ENCODE data around the gene ZNF416.
A peak's percentile ranks its signal among the peaks of the same experiment; 100 is the strongest.

Gene ZNF416

DNA sequence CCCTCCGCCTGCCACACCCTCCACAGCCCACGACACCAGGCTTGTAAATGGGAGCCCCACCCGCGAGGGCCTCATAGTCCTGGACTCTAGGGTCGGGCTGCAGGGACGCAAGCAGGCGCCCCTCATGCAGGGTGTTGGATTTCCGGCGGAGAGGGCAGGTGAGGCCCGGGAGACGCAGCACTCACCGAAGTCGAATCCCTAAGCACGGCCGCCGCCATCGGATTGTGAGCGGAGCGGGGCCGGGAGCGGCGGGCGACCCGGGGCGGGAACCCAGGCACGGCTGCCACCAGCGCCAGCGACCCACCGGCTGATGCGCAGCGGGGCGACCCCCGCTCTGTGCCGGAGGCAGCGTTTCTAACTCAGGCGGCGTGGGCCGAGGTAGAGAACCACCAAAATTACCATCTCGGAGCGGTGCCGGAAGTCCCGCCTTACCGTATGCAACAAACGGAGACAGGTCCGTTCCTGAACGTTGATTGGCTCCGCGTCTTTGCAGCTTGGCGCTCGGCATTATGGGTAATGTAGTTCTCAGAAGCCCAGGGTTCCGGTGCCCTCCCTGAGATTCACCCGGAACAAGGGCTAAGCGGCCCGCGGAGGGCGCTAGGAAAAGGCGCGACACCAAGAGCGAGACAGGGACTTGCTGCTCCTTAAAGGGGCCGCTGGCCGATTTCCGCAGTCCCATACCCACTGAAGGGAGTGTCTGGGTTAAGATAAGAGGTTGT is at the start of gene ZNF416:
TSS of gene ZNF416 (minus strand) at position 425 of the 719 bp plus-strand sequence. CDS start at position 218, 207 bp downstream.
- peak; percentile 99 for DNase-seq

DNA sequence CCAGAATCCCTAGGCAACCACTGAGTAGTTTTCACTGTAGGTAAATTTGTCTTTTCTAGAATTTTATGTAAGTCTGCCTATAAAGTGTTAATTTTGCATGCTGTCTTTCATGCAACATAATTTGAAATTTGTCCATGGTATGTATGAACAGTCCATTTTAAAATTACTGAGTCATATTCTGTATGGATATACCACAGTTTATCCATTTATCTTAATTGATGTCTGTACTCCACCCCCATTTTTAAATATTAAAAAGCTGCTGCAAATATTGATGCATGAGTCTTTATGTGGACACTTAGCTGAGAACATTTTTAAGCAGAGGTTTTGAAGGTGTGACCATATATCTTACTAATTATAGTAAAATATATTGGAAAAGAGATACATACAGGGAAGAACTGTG is 44.4 kb upstream of the ZNF416 start:
- DNase-seq, result no peak

DNA sequence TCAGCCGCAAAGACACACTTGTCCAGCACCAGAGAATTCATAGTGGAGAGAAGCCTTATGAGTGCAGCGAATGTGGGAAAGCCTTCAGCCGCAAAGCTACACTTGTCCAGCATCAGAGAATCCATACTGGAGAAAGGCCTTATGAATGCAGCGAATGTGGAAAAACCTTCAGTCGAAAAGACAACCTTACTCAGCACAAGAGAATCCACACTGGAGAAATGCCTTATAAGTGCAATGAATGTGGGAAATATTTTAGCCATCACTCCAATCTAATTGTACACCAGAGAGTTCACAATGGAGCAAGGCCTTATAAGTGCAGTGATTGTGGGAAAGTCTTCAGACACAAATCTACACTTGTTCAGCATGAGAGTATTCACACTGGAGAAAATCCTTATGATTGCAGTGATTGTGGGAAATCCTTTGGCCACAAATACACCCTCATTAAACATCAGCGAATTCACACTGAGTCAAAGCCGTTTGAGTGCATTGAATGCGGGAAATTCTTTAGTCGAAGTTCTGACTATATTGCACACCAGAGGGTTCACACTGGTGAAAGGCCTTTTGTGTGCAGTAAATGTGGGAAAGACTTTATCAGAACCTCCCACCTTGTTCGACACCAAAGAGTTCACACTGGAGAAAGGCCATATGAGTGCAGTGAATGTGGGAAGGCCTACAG is 42.1 kb upstream of the ZNF416 start:
- DNase-seq, result peak in 1 of 2 experiments; percentile 10

DNA sequence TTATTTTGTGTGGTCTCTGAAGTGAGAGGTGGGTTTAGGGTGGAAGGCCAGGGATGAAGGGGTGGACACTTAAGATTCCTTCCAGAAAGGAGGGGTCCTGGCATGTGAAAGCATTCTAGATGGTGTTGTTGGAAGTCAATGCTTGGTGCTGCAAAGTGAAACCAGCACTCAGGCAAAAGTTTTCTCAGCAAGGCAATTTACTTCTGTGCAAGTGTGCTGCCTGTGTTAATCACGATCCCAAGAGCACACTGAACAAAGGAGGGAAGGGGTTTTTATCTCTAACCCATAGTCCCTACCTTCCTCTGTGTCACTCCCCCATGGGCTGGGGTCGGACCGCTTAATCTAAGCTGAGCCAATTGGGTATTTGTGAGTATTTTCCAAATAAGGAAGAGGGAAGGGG is 36.6 kb upstream of the ZNF416 start:
- DNase-seq, result no peak

DNA sequence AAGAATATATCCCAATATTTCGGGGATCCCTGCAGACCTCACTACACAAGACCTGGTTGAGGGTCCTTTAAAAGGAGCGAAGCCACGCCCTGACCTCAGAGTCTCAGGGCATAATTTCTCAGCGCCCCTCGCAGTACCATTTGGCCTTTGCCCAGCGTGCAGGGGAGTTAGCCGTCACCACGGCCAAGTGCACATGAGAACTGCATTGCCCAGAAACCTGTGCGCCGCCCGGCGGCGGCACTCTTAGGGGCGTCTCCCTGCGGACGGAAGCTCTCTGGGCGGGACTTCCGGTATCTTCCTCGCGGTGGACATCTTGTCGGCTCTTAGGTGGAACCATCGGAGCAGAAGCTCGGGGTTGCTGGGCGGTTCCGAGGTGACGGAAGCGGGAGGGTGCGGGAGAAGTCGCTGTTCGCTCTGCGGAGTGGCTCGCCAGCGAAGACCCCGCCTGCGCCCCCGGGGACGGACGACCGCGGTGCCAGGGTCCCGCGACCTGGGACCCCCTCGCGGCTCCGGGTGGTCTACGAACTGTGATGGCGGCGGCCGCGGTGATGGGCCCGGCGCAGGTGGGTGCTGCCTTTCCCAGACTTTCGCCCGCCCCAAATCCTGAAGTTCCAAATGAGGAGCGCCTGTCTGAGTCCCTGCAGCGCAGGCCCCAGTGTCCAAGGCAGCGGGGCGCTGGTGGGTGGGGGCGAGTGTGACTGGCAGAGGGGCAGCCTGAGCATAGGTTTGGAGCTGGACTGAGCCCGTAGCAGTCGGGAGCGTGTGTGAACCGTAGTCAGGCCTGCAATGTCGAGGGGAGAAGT is 35.4 kb upstream of the ZNF416 start, which contains the start of gene ZNF134:
TSS of gene ZNF134 (plus strand) at position 302 of the 803 bp plus-strand sequence. CDS start 5,227 bp downstream, outside the sequence.
- DNase-seq, result peak; percentile 91

DNA sequence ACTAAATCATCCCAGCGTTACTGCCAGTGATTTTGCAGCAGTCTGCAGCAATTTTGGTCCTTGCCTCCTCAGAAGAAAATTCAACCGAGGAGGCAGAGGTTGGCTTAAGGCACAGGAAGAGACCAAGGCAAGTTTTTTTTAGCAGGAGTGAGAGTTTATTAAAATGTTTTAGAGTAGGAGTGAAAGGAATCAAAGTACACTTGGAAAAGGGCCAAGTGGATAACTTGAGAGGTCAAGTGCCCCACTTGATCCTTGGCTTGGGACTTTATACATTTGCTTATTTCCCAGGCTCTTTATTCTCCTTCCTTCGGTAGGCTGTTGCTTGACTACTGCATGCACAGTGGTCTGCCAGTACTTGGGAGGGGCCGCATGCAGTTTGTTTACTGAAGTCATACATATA is 32.4 kb upstream of the ZNF416 start:
- DNase-seq, result no peak

DNA sequence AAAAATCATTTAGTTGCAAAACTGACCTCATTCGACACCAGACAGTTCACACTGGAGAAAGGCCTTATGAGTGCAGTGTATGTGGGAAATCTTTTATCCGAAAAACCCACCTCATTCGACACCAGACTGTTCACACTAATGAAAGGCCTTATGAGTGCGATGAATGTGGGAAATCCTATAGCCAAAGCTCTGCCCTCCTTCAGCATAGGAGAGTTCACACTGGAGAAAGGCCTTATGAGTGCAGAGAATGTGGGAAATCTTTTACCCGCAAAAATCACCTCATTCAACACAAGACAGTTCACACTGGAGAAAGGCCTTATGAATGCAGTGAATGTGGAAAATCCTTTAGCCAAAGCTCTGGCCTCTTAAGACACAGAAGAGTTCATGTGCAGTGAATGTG is 28.2 kb upstream of the ZNF416 start:
- DNase-seq, result no peak

DNA sequence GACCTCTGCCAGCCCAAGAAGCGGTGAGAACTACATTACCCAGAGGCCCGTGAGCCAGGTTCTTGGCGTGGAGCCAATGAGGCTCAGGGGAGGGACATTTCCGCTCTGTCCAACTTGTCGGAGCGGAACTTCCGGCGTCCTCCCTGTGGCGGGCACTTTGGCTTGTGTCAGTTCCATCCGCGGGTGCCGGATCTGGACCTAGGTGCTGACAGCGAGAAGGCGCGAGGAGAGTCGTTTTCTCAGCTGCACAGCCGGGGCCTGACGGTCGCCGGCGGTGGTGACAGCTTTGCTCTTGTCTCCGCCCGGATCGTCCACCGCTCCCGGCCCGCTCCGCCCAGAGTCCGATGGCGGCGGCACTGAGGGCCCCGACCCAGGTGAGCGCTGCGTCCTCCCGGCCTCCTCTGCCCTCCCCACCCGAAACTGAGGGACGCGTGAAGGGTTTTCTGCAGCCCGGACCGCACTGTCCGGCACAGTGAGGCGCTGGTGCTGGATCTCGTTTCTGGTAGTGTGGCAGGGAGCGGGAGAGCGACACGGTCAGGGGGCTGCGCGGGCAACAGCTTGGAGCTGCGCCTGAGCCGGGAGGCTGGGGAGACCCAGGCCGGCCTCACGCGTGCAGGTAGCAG is 21.2 kb upstream of the ZNF416 start, which contains the start of gene ZNF530:
TSS of gene ZNF530 (plus strand) at position 125 of the 623 bp plus-strand sequence. CDS start 4,461 bp downstream, outside the sequence.
- peak; percentile 91 to 98 for DNase-seq

DNA sequence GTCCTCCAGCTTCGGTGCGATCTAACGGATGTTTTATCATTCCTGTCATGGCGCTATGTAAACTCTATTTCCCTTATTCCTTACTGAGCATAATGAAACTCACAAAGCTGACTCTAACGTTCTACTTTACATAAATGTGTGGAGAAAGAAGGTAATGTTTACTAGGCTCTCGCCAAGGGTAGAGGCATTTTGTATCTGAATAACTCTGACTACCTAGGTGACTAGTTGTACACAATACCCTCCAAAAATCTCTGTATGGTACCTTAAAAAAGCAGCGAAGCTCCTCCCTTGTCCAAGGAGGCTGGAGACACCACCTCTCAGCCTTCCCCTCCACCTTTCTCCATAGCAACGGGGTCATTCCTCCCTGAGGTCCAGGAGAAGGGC is 20.7 kb upstream of the ZNF416 start:
- no peak for DNase-seq

DNA sequence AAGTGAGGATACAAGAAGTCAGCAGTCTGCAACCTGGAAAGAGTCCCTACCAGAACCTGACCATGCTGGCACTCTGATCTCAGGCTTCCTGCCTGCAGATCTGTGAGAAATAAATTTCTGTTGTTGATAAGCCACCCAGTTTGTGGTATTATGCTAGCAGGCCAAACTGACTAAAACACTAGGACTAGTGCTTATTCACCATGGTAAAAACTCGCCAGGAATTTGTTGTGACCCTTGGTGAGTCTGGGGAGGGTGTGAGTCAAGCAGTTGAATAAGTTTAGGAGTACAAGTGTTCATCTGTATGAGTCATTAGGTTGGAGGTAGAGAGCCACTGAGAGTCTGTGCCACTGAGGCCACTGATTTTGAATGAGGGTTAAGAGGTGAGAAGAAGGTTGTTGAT is 8.8 kb upstream of the ZNF416 start:
- DNase-seq, result no peak

DNA sequence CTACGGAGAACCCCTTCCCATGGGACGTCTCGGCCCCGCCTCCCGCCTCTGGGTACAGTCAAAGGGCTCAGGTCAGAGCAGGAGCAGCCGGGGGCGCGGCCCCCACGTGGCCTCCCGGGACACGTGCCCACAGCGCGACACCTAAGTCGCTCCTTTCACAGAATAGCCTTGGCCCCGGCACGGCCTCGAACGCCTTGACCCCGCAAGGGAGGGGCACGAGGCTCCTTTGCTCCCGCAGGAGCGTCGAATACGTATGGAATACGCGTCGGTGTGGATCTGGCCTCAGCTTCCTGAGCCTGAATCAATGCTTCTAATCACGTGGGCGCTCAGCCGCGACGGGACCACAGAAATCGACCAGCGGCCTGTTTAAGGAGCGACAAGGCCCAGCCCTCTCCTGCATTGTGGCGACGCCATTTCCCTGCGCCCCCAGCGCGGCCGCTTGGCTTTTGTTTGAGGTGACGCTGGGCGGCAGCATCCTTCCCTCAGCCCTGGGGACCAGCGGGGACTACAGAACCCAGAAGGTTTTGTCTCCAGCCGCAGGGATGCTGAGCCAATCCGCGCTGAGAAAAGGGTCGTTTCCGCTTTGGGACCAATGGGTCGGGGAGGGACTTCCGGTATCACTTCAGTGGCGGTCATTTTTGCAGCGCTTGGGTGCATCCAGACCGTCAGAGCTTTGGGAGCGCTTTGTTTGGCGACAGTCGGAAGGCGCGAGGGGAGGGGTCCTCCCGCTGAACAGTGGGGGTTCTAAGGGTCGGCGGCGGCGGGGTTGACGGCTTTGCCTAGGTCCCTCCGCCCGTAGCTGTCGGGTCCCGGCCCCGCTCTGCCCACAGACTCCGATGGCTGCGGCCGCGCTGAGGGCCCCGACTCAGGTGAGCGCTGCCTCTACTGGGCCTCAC is 5.1 kb upstream of the ZNF416 start, which contains the start of gene ZIK1:
TSS of gene ZIK1 (plus strand) at position 625 of the 896 bp plus-strand sequence. CDS start at position 837, 212 bp downstream.
- peak; percentile 99 for DNase-seq

DNA sequence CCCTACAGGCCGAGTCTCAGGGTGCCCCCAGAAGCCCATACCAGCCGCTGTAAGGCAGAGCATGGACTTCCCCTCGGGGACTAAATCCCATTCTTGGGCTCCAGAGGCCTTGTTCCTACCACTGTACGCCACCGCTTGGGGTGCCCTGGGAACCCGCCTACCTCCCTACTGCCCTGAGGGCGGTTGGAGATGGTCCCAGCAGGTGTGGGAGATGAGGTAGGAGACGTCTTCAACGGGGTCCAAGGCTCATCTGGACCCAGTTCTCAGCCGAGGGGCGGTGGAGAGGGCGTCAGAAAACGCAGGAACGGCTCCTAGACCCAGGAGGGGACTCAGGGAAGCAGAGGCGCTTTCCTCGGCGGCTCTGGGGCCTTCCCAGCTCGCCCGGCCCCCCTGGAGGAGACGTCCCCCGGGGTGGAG is 4.4 kb upstream of the ZNF416 start:
- peak in 1 of 2 experiments; percentile 48 for DNase-seq

DNA sequence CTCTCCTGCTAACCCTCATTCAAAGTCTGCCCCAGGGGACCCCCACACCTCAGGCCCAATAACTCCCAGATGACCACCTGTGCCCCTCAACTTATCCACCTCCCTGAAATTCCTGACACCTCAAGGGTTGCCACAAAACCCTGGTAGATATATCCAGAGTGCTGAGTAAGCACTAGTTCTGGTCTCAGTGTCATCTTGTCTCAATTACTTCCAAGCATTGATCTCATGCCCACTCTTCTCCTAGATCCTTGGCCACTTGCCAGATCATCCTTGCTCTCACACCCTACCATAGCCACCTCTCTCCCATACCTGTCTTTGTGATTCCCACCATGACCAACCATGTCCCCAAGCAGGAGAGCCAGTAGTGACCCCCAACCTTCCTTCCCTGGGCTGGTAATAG is 2.0 kb downstream of the ZNF416 start:
- no peak for DNase-seq

DNA sequence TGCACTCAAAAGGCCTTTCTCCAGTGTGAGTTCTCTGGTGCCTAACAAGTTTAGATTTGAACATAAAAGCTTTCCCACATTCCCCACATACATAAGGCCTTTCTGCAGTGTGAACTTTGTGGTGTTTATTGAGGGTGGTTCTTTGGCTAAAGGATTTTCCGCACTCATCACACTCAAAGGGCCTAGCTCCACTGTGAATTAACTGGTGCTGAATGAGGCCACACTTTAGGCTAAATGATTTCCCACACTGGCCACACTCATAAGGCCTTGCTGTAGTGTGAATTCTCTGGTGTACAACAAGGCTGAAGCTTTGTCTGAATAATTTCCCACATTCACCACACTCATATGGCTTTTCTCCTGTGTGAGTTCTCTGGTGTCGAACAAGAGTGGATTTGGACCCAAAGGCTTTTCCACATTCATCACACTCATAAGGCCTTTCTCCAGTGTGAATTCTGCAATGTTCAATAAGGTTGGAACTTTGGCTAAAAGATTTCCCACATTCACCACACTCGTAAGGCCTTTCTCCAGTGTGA is 6.2 kb downstream of the ZNF416 start:
- DNase-seq, result no peak

DNA sequence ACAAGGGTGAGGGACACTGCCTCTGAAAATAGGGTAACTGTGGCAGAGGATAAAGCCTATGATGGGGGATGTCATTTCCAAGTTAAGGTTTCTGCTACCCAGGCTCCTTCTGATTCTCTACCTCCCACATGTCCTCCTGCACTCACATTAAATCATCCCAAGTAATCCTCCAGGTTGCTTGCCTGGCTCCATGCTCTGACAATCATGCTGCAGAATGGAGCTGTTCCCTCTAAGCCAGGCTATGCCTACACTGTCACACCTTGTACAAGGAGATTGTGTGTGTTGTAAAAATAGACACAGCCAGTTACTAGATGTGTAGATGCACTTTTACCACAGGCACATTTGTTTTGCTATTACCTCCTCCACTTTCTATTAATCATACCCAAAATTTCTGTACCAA is 8.0 kb downstream of the ZNF416 start:
- DNase-seq, result no peak

DNA sequence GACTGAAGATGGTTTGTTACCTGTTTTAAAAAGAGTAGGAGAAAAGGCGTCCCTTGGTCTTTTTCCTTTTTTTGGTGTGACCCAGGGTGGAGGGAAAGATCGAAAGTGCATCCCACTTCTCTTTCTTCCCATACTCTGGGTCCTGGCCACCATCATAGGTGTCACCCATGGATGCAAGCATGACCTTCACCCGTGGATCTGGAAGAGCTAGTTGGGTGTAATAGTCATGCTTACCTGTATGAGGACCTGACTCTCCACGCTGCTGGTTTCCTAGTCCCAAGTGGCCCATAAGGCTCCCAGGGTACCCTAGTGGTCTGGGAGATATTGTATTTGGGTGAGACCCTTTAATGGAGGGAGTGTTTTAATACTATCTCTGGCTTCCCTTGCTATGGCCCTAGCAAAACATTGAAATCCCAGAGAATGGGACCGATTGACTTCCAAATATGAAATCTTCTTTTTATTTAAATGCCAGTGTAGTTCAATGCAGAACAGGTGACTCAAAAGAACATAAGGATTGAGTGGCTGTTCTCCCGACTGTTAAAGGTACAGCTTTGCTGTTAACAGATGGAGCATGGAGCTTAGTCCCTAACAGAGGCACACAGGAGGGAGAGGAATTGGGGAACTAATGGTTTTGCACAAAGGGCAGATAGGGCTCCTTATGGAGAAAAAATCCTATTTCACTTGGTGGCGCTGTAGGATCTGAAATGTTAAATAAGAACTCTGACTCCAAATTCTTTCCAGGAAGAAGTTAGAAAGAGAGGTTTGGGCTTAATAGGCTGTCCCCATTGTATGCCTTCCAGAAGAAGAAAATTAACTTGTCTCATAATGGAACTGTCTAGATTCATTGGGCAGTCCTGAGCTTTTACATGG is 12.1 kb downstream of the ZNF416 start:
- no peak for DNase-seq

DNA sequence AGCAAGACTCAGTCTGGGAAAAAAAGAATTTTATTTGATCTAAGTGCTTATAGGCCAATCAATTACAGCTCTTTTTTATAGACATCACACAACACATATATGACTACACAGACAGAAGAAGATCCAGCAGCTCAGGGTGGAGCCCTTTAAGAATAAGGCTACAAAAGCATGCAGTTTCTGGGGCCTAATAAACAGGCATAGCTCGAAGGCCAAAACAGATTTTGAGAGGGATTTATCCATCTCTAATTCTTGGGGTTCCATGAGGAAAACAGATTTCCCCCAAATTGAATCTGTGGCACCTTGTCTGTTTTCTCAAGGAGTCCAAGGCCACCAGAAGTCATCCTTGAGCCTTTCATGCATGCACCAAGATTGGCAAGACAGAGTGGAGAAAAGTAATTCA is 15.2 kb downstream of the ZNF416 start:
- no peak for DNase-seq

DNA sequence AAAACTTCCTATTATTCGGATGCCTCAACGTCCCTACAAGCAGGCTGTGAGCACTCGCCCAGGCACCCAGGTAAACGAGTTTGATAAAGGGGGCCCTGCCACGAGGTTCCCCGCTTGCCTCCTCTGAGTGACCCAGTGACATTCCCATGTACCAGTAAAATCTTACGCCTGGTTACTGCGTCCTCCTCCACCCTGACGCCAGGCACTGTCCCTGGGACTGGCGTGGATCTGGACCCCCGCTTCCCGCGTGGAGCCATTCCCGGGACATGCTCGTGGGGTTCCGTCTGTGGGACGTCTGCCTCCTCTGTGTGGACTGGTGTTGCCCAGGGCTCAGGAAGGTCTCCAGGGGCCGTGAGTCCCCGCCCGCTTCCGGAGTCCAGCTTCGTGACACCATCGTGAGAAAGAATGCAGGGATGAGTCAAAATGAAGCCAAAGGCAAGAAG is 18.6 kb downstream of the ZNF416 start:
- DNase-seq, result no peak

DNA sequence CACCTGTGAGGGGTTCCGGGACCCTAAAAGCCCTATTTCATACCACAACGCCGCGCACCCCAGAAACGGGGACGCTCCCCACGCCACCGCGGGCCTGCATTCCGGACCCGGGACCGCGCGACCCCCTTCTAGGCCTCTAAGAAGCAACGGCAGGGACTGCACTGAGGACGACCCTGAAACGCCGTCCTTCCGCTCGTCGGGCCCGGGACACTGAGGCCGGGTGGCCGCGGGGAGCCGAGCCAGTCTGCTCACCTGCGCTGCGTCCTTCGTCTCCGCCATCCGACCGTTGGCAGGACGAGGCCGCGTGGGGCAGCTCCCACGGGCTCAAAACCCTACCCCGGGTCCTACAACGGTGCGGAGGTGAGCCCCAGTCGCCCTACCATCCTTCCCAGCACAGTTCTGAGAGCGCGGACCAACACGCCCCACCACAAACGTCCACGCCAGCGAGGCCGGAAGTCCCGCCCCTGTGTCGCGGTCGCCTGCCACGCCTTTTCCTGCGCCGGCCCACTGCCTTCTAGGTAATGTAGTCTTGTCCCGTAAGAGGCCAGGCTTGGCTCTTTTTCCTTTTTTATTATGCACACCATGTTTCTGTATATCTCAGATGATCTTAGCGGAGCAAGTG is 19.2 kb downstream of the ZNF416 start, which contains the start of gene ZNF550:
TSS of gene ZNF550 (minus strand) at position 460 of the 622 bp plus-strand sequence. CDS start at position 279, 181 bp downstream.
- peak; percentile 76 to 81 for DNase-seq

DNA sequence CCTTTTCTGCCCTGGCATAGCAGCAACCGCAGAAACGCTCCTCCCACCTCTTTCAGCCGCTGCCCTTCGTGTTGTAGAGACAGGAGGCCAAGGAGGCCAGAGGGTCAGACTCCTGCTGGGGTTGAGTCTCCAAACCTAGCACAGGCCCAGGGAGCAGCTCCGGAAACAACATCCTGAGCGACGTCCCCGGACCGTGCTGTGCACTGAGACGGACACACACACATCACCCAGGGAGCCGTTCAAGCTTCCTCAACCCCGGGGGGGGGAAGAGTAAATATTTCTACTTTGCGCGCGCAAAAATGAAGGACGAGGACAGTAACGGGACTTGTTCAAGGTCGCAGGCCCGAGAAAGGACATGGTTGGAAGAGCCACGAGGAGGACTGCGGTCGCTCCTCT is 19.7 kb downstream of the ZNF416 start:
- no peak for DNase-seq
